SHP77 treated with DMSO at 0.1 percent for 48 hours (cell line): ENCODE data around the gene PXYLP1.

Experiments used
- DNase-seq: peaks from one replicate; lab custom pipeline; 2025; lab: John Stamatoyannopoulos, UW

The PXYLP1 gene

DNA sequence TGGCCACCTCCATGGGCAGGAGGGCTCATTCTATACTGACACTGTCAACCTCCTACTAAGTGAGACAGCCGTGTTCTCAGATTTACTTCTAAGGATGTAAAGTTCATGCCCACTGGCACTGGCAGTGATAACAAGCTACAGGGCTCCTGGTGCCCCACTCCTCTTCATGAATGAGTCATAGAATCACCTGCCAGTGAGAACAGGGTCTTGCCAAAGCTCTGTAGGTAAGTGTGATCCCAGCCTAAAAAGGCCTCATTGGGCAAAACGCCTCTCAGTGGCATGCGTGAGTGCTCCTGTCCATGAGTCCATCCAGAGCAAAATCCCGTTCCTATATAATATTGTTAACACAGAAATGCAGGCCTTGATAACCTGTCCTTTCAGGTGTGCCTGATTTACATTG is 17.4 kb downstream of the PXYLP1 start:
- no peak for DNase-seq

DNA sequence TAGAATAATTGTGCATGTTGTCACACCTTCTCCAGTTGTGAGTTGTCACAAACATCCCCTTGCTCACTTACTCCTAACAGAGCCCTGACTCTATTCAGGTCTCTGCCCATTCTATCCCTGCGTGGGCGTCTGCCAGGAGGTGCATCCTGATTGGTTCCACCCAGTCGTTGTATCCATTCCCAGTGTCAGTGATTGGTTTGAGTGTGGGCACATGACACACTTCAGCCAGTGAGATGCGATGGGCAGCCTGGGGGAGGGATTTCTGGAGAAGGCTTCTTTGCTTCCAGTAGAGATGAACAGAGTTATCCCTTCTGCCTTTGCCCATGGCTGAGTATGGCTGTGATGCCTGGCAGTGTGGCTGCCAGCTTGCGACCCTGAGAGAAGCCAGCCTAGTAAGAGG is 18.7 kb downstream of the PXYLP1 start:
- no peak for DNase-seq

DNA sequence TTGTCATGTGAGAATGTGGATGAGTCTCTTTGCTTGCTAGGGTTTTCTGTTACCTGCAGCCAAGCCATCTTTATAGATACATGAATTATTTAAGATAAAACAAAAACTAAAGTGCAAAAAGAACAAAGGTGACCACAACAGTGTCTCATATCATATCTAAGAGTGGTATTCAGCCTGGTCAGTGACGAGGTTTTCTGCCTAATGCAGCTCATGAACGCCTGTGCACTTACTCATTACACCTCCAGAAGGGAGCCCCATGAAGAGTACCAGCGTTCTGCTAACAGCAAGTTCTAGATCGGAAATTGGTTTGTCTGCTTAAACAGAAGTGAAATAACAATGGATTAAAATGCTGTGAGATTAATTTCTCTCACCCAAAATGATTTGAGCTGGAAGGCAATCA is 19.2 kb downstream of the PXYLP1 start:
- DNase-seq: no peak

DNA sequence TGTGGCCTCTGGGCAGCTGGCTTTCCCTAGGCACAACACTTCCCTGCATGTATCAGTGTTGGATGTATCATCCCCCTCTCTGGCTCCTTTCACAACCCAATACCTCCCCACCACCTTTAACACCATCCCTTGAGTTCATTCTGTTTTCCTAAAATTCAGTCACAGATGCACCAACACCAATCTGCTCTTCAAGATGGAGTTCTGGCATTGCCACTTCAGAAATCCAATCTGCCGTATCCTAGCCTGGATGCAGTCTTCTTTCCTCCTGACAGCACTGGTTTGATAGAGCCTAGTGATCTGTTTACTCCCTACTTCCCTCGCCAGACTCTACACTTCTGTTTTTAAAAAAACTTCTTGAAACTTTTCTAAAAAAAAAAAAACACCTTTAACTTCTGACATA is 21.7 kb downstream of the PXYLP1 start:
- no peak for DNase-seq

DNA sequence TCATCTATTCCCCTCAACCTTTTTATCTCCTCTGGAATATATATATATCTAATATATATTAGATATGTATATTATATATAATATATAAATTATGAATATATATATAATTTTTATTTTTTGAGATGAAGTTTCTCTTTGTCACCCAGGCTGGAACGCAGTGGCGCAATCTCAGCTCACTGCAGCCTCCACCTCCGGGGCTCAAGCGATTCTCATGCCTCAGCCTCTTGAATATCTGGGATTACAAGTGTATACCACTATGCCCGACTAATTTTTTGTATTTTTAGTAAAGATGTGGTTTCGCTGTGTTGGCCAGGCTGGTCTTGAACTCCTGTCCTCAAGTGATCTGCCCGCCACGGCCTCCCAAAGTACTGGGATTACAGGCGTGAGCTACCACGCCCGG is 22.2 kb downstream of the PXYLP1 start:
- no peak for DNase-seq

DNA sequence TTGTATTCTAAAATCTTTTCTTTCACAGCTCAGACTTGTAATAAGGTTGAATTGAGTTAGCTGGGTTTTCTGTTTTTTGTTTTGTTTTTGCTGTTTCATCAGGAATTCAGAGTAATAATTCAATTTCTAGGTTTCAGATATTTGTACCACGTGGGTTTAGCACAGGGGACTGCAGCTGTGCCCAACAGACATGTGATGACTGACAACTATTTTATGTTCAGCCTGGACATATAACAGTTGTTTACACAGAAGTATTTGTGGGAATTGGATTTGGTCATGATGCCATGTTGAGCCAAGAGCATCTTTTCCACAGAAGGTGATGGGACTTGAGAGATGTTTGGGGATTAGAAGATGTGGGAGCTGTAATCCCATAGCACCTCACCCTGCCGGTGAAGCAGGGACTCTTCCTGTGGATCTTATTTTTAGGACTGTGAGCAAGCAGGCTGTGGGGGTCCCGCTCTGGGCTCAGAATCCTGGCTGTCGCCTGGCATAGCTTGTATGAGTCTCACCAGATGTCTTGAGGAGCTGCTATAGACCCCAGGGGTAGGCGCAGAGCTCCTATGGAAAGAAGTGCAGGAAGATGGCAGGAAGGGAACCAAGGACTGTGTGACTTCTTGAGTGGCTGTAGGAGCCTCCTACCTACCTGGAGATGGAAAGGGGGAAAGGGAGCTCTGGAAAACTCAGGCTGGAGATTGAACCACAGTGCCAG is 23.7 kb downstream of the PXYLP1 start:
- no peak for DNase-seq

DNA sequence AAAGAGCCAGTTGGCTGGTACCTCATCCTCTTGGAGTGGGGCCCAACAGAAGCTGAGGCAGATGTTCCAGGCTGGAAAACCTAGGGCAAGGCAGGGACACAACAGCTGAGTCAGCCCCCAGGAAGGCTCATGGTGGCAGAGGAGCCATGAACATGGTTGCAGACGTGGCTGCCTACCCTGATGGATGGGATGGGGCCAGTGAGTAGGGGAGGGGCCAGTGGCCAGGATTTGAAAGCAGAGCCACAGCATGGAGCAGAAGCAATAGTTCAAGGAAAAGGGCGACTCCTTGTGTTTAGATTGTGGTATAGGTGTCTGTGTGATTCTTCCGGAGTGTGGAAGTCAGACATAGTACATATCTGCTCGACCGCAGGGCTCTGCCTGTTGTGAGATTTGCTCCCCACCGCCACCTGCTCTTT is 24.2 kb downstream of the PXYLP1 start:
- DNase-seq: no peak

DNA sequence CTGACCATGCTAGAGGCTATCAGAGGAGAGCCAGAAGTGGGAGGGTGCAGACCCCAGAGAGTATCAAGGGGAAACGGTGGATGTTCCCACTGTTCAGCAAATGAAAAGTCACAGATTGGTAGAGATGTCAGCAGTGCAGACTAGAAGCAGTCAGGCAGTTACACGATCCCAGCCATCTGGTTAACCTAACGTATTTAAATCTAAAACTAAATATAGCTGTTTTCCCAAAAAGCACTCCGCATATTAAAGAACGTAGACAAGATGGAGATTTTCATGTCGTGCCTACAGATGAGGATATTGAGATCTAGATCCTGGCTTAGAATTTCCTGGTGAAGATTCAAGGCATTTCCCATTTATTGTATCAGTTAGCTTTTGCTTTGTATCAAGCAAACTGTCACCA is 25.2 kb downstream of the PXYLP1 start:
- no peak for DNase-seq

DNA sequence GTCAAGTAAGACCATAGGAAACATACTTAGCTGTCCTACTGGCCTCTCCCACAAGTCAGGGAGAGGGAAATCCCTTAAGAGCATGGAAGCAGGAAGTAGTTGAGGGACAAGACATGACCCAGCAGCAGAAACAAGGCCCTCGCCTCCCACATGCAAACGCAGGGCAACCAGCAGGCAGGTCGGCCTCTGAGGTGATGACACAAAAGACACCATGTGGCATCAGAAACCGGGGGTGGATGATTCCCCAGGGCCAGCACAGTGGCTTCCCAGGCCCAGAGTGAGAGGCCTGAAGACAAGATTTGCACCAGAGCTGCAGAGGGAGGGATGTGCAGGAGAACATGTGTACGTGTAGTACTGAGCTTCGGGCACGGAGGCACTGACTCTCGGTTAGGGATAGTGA is 26.3 kb downstream of the PXYLP1 start:
- DNase-seq: no peak

DNA sequence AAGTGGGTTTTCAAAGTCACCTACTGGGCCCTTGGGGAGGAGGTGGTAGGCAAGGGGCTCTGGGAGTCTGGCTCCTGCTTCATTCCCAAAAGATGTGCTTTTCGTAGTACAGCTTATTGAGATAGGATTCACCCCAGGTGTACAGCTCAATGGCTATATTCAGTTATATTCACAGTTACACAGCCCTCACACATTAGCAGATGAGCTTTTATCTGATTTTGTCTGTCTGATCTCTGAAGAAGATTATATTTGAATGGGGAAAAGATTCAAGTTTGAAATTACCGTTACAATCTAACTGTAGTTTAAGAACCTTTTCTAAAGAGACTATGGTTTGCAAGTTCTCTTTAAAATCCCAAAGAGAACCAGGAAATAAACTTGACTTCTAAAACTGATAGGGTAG is 27.3 kb downstream of the PXYLP1 start:
- DNase-seq: no peak

DNA sequence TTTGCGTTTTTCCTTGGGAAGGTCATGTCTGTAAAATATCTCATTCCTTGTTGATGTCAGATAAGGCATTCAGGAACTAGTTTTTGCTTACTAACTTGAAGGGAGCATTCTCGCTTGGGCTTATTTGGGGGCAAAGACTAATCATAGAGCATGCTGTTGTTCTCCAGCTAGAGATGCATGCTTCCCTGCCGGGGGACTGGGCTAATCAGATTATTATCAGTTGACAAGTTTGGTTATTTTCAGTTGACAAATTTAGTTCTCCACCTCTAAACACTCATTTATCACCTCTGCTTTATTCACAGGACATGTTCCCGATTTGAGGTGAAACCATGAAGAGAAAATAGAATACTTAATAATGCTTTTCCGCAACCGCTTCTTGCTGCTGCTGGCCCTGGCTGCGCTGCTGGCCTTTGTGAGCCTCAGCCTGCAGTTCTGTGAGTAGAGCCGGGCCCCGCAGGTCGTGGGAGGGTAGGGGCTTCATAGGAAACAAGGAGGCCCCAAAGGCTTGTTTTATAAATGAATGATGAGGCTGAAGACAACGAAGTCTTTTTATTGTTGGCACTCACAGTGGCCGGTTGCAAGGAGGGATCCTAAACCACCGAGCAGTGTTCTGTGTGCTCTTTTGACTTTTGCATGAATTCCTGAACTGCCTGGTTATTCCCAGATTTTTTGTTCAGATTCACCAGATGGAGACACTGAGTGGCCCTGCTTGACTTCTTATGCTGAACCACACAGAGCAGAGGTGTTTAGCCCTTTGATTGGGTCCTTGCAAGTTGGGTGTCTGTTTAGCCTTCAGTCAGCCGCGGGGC is 28.4 kb downstream of the PXYLP1 start:
- no peak for DNase-seq

DNA sequence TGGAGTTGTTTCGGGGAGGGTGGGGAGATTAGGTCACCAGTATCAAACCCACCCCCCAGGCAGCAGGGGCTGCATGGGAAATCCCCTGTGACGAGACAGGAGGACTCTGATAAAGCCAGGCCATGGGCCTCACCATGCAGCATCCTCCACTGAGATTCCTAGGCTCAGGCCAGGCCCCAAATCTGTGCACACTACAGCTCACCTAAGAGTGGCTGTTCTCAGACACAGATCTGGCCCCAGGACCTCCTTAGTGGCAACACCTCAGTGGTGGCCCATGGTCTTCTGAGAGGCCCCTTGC is 29.0 kb downstream of the PXYLP1 start:
- no peak for DNase-seq

DNA sequence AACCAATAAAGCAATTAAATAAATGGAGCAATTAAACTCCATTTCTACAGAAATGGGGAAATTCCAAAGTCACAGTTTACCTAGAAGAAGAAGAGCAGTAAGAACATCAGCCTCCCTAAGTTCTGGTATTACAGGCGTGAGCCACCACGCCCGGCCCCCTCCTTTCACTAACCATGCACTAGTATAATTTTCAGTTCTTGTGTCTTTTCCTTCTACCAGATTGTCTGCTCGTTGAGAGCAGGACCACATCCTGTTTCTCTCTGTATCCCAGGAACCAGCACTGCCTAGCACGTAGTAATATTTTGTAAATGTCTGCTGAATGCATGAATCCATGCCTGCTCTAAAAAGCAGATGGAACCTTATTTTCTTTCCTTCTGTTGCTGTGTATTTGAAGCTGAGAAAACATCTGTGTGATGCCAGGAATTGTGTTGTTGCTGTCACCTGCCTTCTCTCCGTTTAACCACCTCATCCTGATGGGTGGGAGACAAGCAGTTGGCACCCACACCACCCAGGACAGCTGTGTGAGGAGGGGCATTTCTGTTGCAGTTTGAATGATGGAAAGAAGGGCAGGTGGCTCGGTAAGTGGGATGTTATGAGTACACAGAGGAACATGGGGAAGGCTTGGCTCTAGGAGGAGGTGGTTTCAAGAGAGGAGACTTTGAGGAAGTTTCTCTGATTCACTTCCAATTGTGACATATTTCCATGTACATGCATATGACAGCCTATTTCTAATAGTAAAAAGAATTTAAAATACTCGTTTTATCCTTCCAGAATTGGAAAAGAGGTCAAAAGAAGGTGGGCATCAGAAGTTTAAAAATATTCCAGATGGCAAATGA is 30.1 kb downstream of the PXYLP1 start:
- DNase-seq: peak; percentile 63

DNA sequence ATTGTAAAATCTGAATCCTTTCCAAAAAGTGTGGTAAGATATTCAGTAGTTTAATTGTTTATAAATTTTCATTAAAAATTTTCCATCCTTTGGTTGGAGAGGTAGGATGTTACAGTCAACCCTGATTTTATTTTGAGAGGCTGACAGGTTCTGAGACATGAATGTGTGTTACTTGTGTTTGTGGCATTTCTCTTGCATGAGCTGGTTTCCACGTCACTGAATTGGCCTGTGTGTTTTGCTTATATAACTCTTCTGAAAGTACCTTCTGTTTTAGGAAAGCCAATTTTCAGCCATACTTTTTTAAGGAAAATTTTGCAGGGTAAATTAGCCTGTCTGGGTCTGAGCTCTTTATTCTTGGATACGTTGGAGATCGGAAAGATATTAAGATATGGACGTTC is 30.7 kb downstream of the PXYLP1 start:
- DNase-seq: no peak

DNA sequence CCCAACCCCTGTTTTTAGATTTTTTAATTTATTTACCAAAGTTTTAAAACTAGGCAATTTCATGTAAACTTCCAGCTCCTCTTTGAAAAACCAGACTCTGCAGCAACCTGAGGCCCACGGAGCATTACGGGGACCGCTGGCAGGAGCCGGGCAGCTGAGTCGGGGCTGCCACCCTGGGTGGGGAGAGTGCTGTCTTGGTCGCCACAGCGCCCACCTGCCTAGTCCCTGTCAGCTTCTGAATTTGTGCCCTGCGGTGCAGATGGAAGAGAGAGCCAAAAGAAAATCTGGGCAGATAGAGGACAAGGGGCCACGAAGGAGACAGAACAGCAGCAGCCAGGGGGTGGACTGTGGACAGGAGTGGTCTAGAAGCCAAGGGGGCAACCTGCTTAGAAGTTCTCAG is 34.6 kb downstream of the PXYLP1 start:
- no peak for DNase-seq

DNA sequence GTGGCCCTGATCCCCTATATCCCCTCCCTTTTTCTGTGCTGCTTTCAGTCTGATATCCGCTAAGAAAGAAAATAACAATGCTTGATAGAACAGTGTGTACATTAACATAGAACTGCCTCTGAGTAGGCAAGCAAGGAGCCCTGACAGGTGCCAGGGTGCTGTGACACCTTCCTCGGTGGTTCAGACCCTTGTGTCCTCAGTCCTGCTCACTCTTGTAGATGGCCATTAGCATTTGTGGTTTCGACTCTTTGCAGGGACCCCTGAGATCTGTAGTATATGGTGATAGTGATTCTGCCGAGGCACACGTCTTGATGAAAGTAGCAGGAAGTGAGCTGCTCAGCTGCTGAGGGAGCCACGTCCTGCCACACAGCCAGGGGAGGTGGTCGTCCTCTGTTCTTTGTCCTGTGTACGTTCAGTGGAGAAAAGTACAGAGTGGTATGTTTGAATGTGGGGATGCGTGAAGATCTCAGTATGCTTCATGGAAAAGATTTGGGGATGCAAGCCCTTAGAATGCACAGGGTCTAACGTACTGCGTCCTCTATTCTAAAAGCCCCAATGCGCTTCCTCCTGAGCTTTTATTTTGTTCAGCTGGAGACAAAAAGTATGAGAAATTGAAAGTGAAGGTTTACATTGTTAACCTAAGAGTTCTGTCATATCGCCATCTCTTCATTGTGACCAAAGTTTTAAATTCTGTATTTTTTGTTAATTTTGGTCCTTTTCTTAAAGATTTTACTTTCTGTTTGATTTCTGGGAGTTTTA is 35.4 kb downstream of the PXYLP1 start:
- no peak for DNase-seq

DNA sequence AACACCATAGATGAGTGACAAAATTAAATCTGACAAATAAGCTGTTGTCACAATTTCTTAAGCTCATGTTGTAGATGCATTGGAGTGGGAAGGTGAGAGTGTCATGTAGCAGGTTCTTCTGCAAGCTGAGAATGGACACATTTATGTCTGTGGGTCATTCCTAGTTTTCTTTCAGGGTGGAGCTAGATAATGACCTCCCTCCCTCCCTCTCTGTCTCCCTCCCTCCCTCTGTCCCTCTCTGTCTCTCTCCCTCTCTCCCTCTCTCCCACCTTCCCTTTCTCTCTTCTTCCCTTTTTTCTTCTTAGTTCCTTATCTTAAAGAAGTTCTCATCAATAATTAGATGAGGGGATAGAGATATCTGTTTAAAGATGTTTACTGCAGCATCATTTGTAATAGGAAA is 36.0 kb downstream of the PXYLP1 start:
- DNase-seq: no peak

DNA sequence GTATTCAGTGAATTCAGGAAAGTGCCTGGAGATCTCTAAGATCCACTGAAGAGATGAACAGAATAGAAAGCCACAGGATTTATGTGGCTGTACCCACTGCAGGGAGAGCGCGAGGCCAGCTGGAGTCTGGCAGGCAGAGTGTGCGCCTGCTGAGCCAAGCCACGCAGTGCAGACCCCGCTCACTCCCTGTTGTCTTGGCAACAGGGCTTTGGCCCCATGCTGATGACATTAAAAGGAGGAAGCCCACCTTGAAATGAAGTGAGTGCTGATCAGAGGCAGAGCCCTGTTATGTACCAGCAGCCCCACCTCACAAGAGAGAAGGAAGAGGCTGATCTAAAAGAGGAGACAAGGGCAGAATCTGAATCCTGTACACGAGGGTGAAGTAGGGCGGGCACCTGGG is 36.7 kb downstream of the PXYLP1 start:
- no peak for DNase-seq

DNA sequence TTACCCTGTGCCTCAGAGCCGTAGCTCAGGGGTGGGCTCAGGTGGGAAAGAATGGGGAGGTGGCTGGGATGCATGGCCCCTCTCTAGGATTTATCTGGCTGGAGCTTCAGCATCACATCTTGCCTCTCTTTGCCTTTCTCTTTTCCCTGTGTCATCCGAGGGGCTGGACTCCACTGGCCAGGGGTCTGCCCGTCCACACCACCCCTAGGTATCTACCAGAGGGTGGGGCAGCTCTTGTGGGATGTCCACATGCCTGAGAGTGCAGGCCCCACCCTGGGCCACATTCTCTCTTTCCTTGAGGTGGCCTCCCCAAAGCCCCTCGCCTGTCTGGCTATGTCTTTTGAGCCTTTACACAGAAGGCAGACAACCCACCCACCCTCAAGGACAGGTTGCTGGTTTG is 37.2 kb downstream of the PXYLP1 start:
- no peak for DNase-seq

DNA sequence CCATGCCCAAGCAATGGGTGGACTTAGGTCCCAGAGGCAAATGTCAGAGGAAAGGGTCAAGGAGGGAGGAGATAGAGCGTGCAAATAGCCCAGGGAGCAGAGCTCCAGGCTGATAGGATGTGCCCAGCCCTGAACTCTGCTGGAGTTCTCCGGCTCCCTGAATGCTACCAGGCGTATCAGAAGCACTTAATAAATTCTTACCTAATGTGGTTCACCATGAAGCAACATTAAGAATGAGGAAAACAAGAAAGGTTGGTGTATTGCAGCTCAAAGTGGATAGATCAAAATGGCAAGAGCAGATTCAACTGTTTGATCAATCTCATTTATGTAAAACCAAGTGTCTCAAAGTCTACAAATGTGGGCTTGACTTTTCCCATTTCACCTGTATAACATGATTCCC is 38.3 kb downstream of the PXYLP1 start:
- no peak for DNase-seq

DNA sequence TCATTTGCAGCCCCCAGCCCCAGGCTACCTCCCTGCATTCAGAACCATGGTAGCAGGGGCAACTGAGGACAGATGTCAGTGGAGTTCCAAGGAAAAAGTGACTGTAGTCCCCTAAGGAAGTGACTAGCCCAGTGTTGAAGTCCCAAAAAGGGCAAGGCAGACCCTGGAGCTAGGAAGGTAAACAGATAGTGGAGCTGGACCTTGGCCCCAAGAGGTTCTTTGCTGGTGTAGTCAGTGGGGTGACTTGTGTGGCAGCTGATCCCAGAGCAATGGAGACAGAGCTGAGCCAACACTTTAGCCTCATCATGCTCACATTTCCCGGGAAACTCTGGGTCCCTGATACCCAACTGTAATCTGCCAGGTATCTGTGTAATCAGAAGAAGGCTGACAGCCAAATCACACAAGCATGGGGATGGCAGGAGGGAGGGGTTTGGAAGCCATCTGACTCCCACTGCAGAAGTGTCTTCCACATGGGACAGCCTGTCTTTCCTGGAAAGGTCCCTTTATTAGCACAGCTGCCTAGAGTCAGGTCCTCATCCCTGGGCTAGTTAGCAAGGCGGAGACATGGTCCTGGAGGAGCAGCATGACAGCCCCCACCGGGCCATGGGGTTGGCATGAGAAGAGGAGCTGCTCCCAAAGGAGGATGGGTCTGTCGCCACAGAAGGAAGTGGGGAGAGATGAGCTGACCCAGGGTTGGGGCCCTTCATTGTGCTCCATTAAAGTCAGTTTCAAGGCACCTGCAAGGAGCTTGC is 39.8 kb downstream of the PXYLP1 start:
- peak; percentile 13 for DNase-seq
